Measurements from ENCODE around the gene THEMIS2. TPM values are rescaled to one million over a fixed set of nuclear protein-coding genes. Genes with fewer than 3 reads are reported as not detected.

The THEMIS2 gene
- total and polyA plus RNA-seq, 10 of the 15 experiments (the other 5 are each of a cell fraction or from before 2014, with no cell fraction given), result 9.1 to 114 (median 38.3) TPM

DNA sequence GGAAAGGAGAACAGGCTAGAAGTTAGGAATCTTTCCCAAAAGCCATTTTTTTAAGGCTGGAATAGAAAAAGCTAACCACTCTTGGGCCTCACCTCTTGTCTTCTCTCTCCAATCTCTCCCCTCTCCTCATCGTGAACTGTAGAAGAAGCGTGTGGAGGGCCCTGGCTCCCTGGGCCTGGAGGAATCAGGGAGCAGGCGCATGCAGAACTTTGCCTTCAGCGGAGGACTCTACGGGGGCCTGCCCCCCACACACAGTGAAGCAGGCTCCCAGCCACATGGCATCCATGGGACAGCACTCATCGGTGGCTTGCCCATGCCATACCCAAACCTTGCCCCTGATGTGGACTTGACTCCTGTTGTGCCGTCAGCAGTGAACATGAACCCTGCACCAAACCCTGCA, 22.4 kb upstream of the THEMIS2 start:
- ATAC-seq (no peak), DNase-seq (ENCODE audit: low read depth, low spot score) (no peak), FAIRE-seq (no peak)
- Histone ChIP-seq H3K9ac (ENCODE audit: control insufficient read depth, insufficient read depth, low read length) (no peak overlapping the region), H3K36me3 (ENCODE audit: control insufficient read depth in 2 of 2, insufficient read depth in 2 of 2, low read length in 1 of 2) (peaks cover 9 to 16% of the 10 kb centered on the region in 2 experiments), H3K9me3 (replicated peaks; ENCODE audit: control insufficient read depth, insufficient read depth, low read length) (no peaks in the 10 kb centered on the region), H4K20me1 (ENCODE audit: control insufficient read depth, insufficient read depth) (no peaks in the 10 kb centered on the region), H3K4me2 (ENCODE audit: control insufficient read depth, insufficient read depth) (no peak overlapping the region), H3K27me3 (replicated peaks in 1 of 2; ENCODE audit: control insufficient read depth in 2 of 2, insufficient read depth in 2 of 2, low read length in 1 of 2) (no peaks in the 10 kb centered on the region), H3K27ac (ENCODE audit: control insufficient read depth, insufficient read depth) (no peak overlapping the region), H3K4me3 (no peak overlapping the region), H3K79me2 (ENCODE audit: control insufficient read depth, insufficient read depth, low read length) (no peaks in the 10 kb centered on the region), H3K4me1 (ENCODE audit: control insufficient read depth, insufficient read depth, low read length) (no peaks in the 10 kb centered on the region), H2AFZ (ENCODE audit: control insufficient read depth, low read depth, low read length) (no peak overlapping the region)
- BruUV-seq (replicated peaks), result no TSS peak
- in situ Hi-C loops (cut with MboI) (no loop called here), intact Hi-C loops (cut with micrococcal nuclease; ENCODE audit: unreplicated experiment) (no loop called here)
- RAD21 ChIA-PET (ENCODE audit: unreplicated experiment), result no interaction called here
- SMC1A ChIA-PET (ENCODE audit: uncharacterized antibody, unreplicated experiment), result interaction anchor here (0.6 to 2.0 kb wide), 3 partner anchors 105 to 359 kb away, joined by 3 to 4 read pairs (median 4); no protein-coding TSS in a partner anchor
- POLR2A ChIA-PET, result no interaction called here
- 98% methylated on average over 7 of the region's 7 CpGs for WGBS (ENCODE audit: insufficient coverage, insufficient replicate concordance, low lambda C conversion rate, missing lambda C conversion rate)
- TF ChIP-seq YY1 (IDR thresholded peaks at IDR 0.05; ENCODE audit: low read depth, low read length) (no peak), ZNF274 (IDR thresholded peaks at IDR 0.05; ENCODE audit: insufficient read depth, insufficient read length) (no peak), POLR2AphosphoS2 (IDR thresholded peaks at IDR 0.05; ENCODE audit: low read depth, low read length) (no peak), RAD51 (IDR thresholded peaks at IDR 0.05) (no peak), EZH2 (IDR thresholded peaks at IDR 0.05; ENCODE audit: borderline replicate concordance, control insufficient read depth, low read depth, low read length) (no peak), ZNF622 (IDR thresholded peaks at IDR 0.05) (no peak), SPI1 (IDR thresholded peaks at IDR 0.05; ENCODE audit: borderline replicate concordance, insufficient read depth, low read depth, low read length) (no peak), ZNF384 (IDR thresholded peaks at IDR 0.05; ENCODE audit: borderline replicate concordance, low read depth, low read length) (no peak), STAT1 (conservative IDR thresholded peaks at IDR 0.05) (no peak), NFIC (IDR thresholded peaks at IDR 0.05; ENCODE audit: low read depth, low read length) (no peak), POU2F2 (IDR thresholded peaks at IDR 0.05; ENCODE audit: borderline replicate concordance, low read depth, low read length) (no peak), IKZF2 (IDR thresholded peaks at IDR 0.05) (no peak), ZNF217 (IDR thresholded peaks at IDR 0.05) (no peak), FOS (IDR thresholded peaks at IDR 0.05; ENCODE audit: borderline replicate concordance, extremely low read depth, insufficient read length) (no peak)
- TF ChIP-seq, protein P1, sequence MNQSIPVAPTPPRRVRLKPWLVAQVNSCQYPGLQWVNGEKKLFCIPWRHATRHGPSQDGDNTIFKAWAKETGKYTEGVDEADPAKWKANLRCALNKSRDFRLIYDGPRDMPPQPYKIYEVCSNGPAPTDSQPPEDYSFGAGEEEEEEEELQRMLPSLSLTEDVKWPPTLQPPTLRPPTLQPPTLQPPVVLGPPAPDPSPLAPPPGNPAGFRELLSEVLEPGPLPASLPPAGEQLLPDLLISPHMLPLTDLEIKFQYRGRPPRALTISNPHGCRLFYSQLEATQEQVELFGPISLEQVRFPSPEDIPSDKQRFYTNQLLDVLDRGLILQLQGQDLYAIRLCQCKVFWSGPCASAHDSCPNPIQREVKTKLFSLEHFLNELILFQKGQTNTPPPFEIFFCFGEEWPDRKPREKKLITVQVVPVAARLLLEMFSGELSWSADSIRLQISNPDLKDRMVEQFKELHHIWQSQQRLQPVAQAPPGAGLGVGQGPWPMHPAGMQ (IDR thresholded peaks at IDR 0.05; ENCODE audit: borderline replicate concordance), result no peak
- TF ChIP-seq, protein P2, sequence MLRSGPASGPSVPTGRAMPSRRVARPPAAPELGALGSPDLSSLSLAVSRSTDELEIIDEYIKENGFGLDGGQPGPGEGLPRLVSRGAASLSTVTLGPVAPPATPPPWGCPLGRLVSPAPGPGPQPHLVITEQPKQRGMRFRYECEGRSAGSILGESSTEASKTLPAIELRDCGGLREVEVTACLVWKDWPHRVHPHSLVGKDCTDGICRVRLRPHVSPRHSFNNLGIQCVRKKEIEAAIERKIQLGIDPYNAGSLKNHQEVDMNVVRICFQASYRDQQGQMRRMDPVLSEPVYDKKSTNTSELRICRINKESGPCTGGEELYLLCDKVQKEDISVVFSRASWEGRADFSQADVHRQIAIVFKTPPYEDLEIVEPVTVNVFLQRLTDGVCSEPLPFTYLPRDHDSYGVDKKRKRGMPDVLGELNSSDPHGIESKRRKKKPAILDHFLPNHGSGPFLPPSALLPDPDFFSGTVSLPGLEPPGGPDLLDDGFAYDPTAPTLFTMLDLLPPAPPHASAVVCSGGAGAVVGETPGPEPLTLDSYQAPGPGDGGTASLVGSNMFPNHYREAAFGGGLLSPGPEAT (IDR thresholded peaks at IDR 0.05; ENCODE audit: low read depth), result no peak
- TF ChIP-seq, protein P3, sequence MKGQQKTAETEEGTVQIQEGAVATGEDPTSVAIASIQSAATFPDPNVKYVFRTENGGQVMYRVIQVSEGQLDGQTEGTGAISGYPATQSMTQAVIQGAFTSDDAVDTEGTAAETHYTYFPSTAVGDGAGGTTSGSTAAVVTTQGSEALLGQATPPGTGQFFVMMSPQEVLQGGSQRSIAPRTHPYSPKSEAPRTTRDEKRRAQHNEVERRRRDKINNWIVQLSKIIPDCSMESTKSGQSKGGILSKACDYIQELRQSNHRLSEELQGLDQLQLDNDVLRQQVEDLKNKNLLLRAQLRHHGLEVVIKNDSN (IDR thresholded peaks at IDR 0.05; ENCODE audit: borderline replicate concordance, extremely low read length, insufficient read depth, low read depth, low read length), result no peak
- CTCF ChIA-PET, result interaction anchor here (2.4 kb wide), 1 partner anchor 130 kb away, joined by 10 read pairs; no protein-coding TSS in a partner anchor

All from GM12878 (cell line).